Neural progenitor cell (in vitro differentiated cells): Measurements from ENCODE around the gene IGSF9. TPM values are rescaled to one million over a fixed set of nuclear protein-coding genes. Genes with fewer than 3 reads are reported as not detected.

ENCODE experiments used
- DNase-seq: peaks from one replicate; pipeline ENCODE4 v3.0.0-alpha.2; 2016; ENCODE audit warnings: low spot score
- H2AFZ ChIP-seq: fragments of 200-600 bp; sonication (generic); replicated peaks from 2 replicates; pipeline ENCODE4 v1.6.1; 2016; ENCODE audit warnings: antibody characterized with exemption
- H3F3A ChIP-seq: fragments of 200-600 bp; sonication (generic); 2 replicates; pipeline ENCODE4 v1.6.1; 2016; ENCODE audit warnings: antibody characterized with exemption, low read depth
- H3K27ac ChIP-seq: fragments of 200-600 bp; sonication (generic); 2 replicates; pipeline ENCODE4 v1.5.1; 2016; ENCODE audit warnings: mild to moderate bottlenecking
- H3K27me3 ChIP-seq: fragments of 200-600 bp; sonication (generic); 2 replicates; pipeline ENCODE4 v1.6.1; 2016; ENCODE audit warnings: mild to moderate bottlenecking, moderate library complexity
- H3K36me3 ChIP-seq: fragments of 200-600 bp; sonication (generic); 2 replicates; pipeline ENCODE4 v1.5.1; 2016
- H3K4me1 ChIP-seq: fragments of 200-600 bp; sonication (generic); 2 replicates; pipeline ENCODE4 v1.6.1; 2016; ENCODE audit warnings: mixed run types
- H3K4me2 ChIP-seq: fragments of 200-600 bp; sonication (generic); 2 replicates; pipeline ENCODE4 v1.6.1; 2016
- H3K4me3 ChIP-seq: fragments of 200-600 bp; sonication (generic); 2 replicates; pipeline ENCODE4 v1.5.1; 2016
- H3K79me2 ChIP-seq: fragments of 200-600 bp; sonication (generic); 2 replicates; pipeline ENCODE4 v1.6.1; 2016; ENCODE audit warnings: low read depth
- H3K9ac ChIP-seq: fragments of 200-600 bp; sonication (generic); 2 replicates; pipeline ENCODE4 v1.6.1; 2016
- H3K9me3 ChIP-seq: fragments of 200-600 bp; sonication (generic); 2 replicates; pipeline ENCODE4 v1.5.1; 2016; ENCODE audit warnings: low read depth
- H4K20me1 ChIP-seq: fragments of 200-600 bp; sonication (generic); 2 replicates; pipeline ENCODE4 v1.6.1; 2016; ENCODE audit warnings: low read depth
- H3K27ac Mint-ChIP-seq: 3 replicates; pipeline ENCODE4 v1.8.0; 2021; ENCODE audit warnings: mixed read lengths
- H3K27me3 Mint-ChIP-seq: 2 replicates; pipeline ENCODE4 v1.8.0; 2022; ENCODE audit warnings: low read depth, mild to moderate bottlenecking, inconsistent platforms, moderate library complexity, mixed read lengths; ENCODE audit not compliant: insufficient read depth
- H3K36me3 Mint-ChIP-seq: 3 replicates; pipeline ENCODE4 v1.8.0; 2021; ENCODE audit warnings: mixed read lengths
- H3K4me1 Mint-ChIP-seq: 3 replicates; pipeline ENCODE4 v1.8.0; 2021; ENCODE audit warnings: mixed read lengths
- H3K4me3 Mint-ChIP-seq: 3 replicates; pipeline ENCODE4 v1.8.0; 2021; ENCODE audit warnings: mild to moderate bottlenecking, moderate library complexity, mixed read lengths
- H3K9me3 Mint-ChIP-seq: 3 replicates; pipeline ENCODE4 v1.8.0; 2020; ENCODE audit warnings: mixed read lengths
- EZH2 ChIP-seq: fragments of 200-600 bp; sonication (generic); IDR thresholded peaks from 2 replicates; pipeline ENCODE4 v1.6.1; 2017; ENCODE audit warnings: antibody characterized with exemption, mild to moderate bottlenecking, moderate library complexity
- EZH2phosphoT487 ChIP-seq: fragments of 200-600 bp; sonication (generic); IDR thresholded peaks from 2 replicates; pipeline ENCODE4 v1.6.1; 2017; ENCODE audit warnings: antibody characterized with exemption
- total RNA-seq: library from RNA; depleted of rRNA; stranded (reverse); fragments of >200 nt; gene quantifications from 2 replicates; pipeline ENCODE4 v1.2.3, GENCODE V29; 2015; ENCODE audit warnings: low replicate concordance
- TF ChIP-seq, protein P1 (sequence below): fragments of 200-600 bp; sonication (generic); IDR thresholded peaks from 2 replicates; pipeline ENCODE4 v1.5.1; 2017; ENCODE audit warnings: antibody characterized with exemption, mild to moderate bottlenecking

IGSF9 gene
- total RNA-seq, 1 donor from 2014 or later, result 3.3 TPM

DNA sequence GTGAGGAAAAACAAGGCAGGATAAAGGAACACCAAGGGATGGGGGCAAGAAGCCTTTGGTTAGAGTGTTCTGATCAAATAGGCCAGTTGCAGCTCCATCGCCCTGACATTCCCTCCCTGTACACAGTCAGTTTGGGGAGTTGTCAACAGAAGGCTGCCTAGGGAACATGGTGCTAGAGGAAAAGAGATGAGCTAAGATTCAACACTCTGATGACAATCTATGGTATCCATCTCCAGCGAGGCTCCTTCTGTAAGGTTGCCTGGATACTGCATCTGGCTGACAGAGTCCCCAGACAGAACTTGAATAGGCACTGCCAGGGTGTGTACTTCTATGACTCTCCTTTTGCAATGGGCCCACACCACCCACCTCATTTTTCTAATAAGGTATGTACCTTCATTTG lies 19.9 kb upstream of the IGSF9 start:
- no peak overlapping the region for H3K4me3 ChIP-seq
- H3K36me3 ChIP-seq, result no peaks in the 10 kb centered on the region
- H3F3A ChIP-seq, result peaks cover 17% of the 10 kb centered on the region
- H3K27ac Mint-ChIP-seq, result no peak overlapping the region
- no peak overlapping the region for H3K9ac ChIP-seq
- H2AFZ ChIP-seq, result no peak overlapping the region
- H3K4me3 Mint-ChIP-seq, result no peak overlapping the region
- peaks cover 3% of the 10 kb centered on the region for H3K9me3 Mint-ChIP-seq
- no peaks in the 10 kb centered on the region for H4K20me1 ChIP-seq
- no peak overlapping the region for H3K4me2 ChIP-seq
- H3K27me3 ChIP-seq, result peaks cover 11% of the 10 kb centered on the region
- H3K4me1 ChIP-seq, result peaks cover 16% of the 10 kb centered on the region
- H3K79me2 ChIP-seq, result no peaks in the 10 kb centered on the region
- H3K36me3 Mint-ChIP-seq, result no peaks in the 10 kb centered on the region
- TF ChIP-seq EZH2phosphoT487 (no peak), EZH2 (no peak)
- TF ChIP-seq, protein P1, sequence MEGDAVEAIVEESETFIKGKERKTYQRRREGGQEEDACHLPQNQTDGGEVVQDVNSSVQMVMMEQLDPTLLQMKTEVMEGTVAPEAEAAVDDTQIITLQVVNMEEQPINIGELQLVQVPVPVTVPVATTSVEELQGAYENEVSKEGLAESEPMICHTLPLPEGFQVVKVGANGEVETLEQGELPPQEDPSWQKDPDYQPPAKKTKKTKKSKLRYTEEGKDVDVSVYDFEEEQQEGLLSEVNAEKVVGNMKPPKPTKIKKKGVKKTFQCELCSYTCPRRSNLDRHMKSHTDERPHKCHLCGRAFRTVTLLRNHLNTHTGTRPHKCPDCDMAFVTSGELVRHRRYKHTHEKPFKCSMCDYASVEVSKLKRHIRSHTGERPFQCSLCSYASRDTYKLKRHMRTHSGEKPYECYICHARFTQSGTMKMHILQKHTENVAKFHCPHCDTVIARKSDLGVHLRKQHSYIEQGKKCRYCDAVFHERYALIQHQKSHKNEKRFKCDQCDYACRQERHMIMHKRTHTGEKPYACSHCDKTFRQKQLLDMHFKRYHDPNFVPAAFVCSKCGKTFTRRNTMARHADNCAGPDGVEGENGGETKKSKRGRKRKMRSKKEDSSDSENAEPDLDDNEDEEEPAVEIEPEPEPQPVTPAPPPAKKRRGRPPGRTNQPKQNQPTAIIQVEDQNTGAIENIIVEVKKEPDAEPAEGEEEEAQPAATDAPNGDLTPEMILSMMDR, result no peak
- no peaks in the 10 kb centered on the region for H3K9me3 ChIP-seq
- H3K27ac ChIP-seq, result no peak overlapping the region
- DNase-seq, result no peak
- peaks cover 17% of the 10 kb centered on the region for H3K4me1 Mint-ChIP-seq
- peaks cover 6% of the 10 kb centered on the region for H3K27me3 Mint-ChIP-seq

DNA sequence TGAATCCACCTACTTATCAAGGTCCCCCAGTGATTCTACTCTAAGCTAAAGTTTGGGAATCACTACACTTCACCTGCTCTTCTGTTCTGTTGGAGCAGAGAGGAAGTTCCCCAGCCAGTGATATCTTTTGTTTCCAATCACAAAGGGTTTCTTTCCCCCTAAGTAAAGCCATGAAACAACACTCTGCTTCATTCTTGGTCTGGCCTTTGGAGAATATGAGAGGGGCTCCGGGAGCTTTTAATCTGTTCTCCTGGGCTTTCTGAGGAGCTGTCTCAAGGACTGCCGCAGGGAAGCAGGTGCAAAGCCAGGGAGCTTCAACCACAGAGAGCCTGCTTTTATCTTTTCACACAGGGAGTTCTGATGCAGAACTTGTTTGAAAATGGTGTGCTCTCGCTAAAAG lies 18.7 kb upstream of the IGSF9 start:
- TF ChIP-seq EZH2phosphoT487 (no peak), EZH2 (no peak)
- TF ChIP-seq, protein P1, result no peak

DNA sequence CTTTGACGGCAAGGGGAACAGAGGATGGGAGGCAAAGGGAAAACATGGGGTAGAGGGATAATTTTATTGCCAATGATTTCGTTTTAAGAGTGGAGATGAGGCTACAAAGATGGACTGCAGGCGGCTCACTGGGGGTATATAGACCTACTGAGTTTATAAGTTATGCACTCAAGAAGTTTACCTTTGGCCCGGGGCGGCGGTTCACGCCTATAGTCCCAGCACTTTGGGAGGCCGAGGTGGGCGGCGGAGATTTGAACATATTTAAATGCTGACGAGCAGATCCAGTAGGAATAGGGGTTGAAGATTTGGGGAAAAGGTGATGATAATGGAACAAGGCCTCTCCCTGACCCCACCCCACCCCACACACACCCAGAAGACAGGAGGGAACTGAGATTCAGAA lies 16.8 kb upstream of the IGSF9 start:
- Histone ChIP-seq H3K36me3 (no peaks in the 10 kb centered on the region), H3K4me1 (peaks cover 16% of the 10 kb centered on the region), H3K4me3 (no peak overlapping the region), H3K9me3 (no peaks in the 10 kb centered on the region), H3K79me2 (no peaks in the 10 kb centered on the region), H4K20me1 (no peaks in the 10 kb centered on the region), H3K27ac (no peak overlapping the region), H3F3A (peaks cover 17% of the 10 kb centered on the region), H3K27me3 (peaks cover 2% of the 10 kb centered on the region), H2AFZ (no peak overlapping the region), H3K4me2 (no peak overlapping the region), H3K9ac (no peak overlapping the region)
- TF ChIP-seq EZH2phosphoT487, result no peak
- TF ChIP-seq, protein P1, result no peak
- no peak for TF ChIP-seq EZH2
- H3K9me3 Mint-ChIP-seq, result peaks cover 3% of the 10 kb centered on the region
- no peak overlapping the region for H3K4me3 Mint-ChIP-seq
- no peak overlapping the region for H3K27ac Mint-ChIP-seq
- H3K27me3 Mint-ChIP-seq, result peaks cover 8% of the 10 kb centered on the region
- DNase-seq, result no peak
- no peaks in the 10 kb centered on the region for H3K36me3 Mint-ChIP-seq
- peaks cover 17% of the 10 kb centered on the region for H3K4me1 Mint-ChIP-seq

More for the DNA sequence above, 18.7 kb upstream of the IGSF9 start:
- Histone ChIP-seq H2AFZ (no peak overlapping the region), H3K27ac (no peak overlapping the region), H3K4me1 (peaks cover 16% of the 10 kb centered on the region), H3K9me3 (no peaks in the 10 kb centered on the region), H3K79me2 (no peaks in the 10 kb centered on the region), H3F3A (peaks cover 17% of the 10 kb centered on the region), H3K4me2 (peak overlapping the region; percentile 64), H3K9ac (no peak overlapping the region), H4K20me1 (no peaks in the 10 kb centered on the region), H3K27me3 (peaks cover 11% of the 10 kb centered on the region), H3K36me3 (no peaks in the 10 kb centered on the region), H3K4me3 (no peak overlapping the region)
- Mint-ChIP-seq H3K27ac (peak overlapping the region; percentile 29), H3K4me1 (peaks cover 17% of the 10 kb centered on the region), H3K9me3 (peaks cover 3% of the 10 kb centered on the region), H3K36me3 (no peaks in the 10 kb centered on the region), H3K4me3 (no peak overlapping the region), H3K27me3 (peaks cover 6% of the 10 kb centered on the region)
- DNase-seq, result peak; percentile 61
